ENCODE measurements around the gene TMEM223.

The TMEM223 gene

DNA sequence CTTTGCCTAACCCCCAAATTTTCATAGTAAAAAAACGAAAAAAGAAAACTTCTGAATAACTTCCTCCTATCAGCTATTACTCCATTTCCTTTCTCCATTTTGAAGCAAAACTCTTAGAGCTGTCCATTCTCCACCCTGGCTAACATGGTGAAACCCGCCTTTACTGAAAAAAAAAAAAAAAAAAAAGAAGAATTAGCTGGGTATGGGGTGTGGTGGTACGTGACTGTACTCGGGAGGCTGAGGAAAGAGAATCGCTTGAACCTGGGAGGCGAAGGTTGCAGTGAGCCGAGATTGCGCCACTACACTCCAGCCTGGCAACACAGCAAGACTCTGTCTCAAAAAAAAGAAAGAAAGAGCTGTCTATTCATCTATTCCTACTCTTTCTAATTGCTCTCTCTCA, 24.8 kb upstream of the TMEM223 start:
- Histone ChIP-seq H3K36me3 (ENCODE audit: control insufficient read depth, insufficient read depth, low read length) (no peaks in the 10 kb centered on the region), H3K4me1 (ENCODE audit: control insufficient read depth, insufficient read depth, low read length) (no peaks in the 10 kb centered on the region), H3K4me3 (ENCODE audit: low read length) (no peak overlapping the region), H3K27ac (ENCODE audit: low read depth, low read length) (no peak overlapping the region), H3K9ac (ENCODE audit: low read length) (no peak overlapping the region), H3K27me3 (ENCODE audit: control insufficient read depth, insufficient read depth, low read length) (no peaks in the 10 kb centered on the region)

DNA sequence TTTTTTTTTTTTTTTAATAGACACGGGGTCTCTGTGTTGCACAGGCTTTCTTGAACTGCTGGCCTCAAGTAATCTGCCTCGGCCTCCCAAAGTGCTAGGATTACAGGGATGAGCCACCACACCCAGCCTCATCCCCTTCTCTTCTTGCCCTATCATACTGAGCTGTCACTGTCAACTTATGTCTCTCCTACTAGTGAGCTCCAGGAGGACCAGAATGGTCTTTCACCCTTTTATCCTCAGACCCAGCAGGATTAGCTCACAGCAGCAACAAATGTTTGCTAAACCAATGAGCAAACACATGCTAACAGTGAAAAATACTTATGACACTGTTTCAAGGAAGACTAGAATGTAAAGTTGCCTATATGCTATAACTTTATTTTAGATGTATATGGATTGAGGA, 19.9 kb upstream of the TMEM223 start:
- Histone ChIP-seq H3K9ac (ENCODE audit: low read length) (no peak overlapping the region), H3K36me3 (ENCODE audit: control insufficient read depth, insufficient read depth, low read length) (peaks cover 2% of the 10 kb centered on the region), H3K4me3 (ENCODE audit: low read length) (no peak overlapping the region)

DNA sequence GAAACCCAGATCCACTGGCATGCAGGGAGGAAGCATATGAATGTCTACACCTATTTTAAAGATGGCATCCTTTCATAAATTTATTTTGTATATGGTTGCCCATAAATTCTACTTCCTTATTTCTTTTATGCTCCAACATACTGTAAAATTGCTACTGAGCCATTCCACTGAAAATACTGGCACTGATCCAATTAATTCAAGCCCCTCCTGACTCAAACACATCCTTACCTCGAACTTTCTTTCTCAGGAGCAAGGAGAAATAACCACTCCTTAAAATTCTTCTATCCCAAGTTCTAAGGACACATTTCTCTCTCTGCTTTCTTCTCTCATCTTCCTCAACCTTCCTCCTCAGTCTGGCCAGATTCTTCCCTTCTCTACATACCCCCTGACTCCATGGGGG, 18.9 kb upstream of the TMEM223 start:
- Histone ChIP-seq H3K27me3 (ENCODE audit: control insufficient read depth, insufficient read depth, low read length) (no peaks in the 10 kb centered on the region), H3K4me1 (ENCODE audit: control insufficient read depth, insufficient read depth, low read length) (no peaks in the 10 kb centered on the region), H3K36me3 (ENCODE audit: control insufficient read depth, insufficient read depth, low read length) (peaks cover 2% of the 10 kb centered on the region), H3K27ac (ENCODE audit: low read depth, low read length) (no peak overlapping the region), H3K4me3 (ENCODE audit: low read length) (no peak overlapping the region), H3K9ac (ENCODE audit: low read length) (no peak overlapping the region)

More for the DNA sequence above, 19.9 kb upstream of the TMEM223 start:
- Histone ChIP-seq H3K27me3 (ENCODE audit: control insufficient read depth, insufficient read depth, low read length) (no peaks in the 10 kb centered on the region), H3K4me1 (ENCODE audit: control insufficient read depth, insufficient read depth, low read length) (no peaks in the 10 kb centered on the region), H3K27ac (ENCODE audit: low read depth, low read length) (no peak overlapping the region)

DNA sequence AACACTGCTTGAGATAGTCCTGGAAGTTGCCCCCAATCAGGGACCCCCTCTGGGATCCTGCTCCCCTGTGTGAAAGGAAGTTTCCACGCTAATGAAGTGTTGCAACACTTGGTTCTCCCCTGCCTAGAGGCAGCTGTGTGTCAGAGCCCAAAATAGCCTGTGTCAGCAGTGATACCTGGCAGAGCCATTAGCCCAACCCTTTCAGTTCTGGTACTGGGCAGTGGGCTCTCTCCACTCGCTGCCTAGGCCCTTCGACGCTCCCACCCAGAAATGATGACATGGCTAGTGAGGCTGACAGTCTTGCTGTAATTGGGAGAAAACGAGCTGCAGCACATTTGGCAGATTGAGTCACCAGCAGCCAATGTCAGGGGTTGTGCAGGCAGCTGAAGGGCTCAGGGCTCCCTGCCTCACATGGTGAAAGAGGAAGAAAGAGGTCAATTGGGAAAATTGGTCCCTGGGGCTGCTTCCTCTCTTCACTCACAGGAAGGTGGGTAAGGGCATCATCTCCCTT, 14.9 kb upstream of the TMEM223 start:
- Histone ChIP-seq H3K4me1 (ENCODE audit: control insufficient read depth, insufficient read depth, low read length) (peaks cover 11% of the 10 kb centered on the region), H3K27ac (ENCODE audit: low read depth, low read length) (no peak overlapping the region), H3K9ac (ENCODE audit: low read length) (no peak overlapping the region), H3K4me3 (ENCODE audit: low read length) (no peak overlapping the region), H3K36me3 (ENCODE audit: control insufficient read depth, insufficient read depth, low read length) (peaks cover 14% of the 10 kb centered on the region), H3K27me3 (ENCODE audit: control insufficient read depth, insufficient read depth, low read length) (no peaks in the 10 kb centered on the region)

DNA sequence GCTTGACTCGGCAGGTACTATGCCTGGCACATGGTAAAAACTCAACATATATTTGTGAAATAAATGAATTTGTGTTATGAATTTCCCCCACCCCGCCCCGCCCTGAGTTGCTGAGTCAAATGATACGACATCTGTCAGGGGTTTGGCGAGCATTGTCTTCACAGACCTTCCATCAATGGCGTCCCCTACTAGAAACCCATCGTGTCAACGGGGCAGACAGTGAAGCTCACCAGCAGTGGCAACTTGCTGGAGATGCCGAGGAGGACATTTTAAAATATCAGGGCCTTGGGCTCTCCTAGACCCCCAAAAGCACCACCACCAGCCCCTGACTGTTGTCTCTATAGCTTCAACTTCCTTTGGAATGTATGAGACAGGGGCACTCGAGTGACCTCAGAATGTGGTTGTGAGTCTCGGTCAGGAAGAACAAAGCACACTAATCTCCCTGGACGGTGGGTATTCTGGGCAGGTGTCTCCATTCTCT, 14.2 kb upstream of the TMEM223 start:
- H3K4me3 ChIP-seq (ENCODE audit: low read length) = peak overlapping the region; percentile 95
- peaks cover 11% of the 10 kb centered on the region for H3K4me1 ChIP-seq (ENCODE audit: control insufficient read depth, insufficient read depth, low read length)
- no peak overlapping the region for H3K9ac ChIP-seq (ENCODE audit: low read length)
- H3K36me3 ChIP-seq (ENCODE audit: control insufficient read depth, insufficient read depth, low read length) = peaks cover 20% of the 10 kb centered on the region
- no peak overlapping the region for H3K27ac ChIP-seq (ENCODE audit: low read depth, low read length)
- no peaks in the 10 kb centered on the region for H3K27me3 ChIP-seq (ENCODE audit: control insufficient read depth, insufficient read depth, low read length)

DNA sequence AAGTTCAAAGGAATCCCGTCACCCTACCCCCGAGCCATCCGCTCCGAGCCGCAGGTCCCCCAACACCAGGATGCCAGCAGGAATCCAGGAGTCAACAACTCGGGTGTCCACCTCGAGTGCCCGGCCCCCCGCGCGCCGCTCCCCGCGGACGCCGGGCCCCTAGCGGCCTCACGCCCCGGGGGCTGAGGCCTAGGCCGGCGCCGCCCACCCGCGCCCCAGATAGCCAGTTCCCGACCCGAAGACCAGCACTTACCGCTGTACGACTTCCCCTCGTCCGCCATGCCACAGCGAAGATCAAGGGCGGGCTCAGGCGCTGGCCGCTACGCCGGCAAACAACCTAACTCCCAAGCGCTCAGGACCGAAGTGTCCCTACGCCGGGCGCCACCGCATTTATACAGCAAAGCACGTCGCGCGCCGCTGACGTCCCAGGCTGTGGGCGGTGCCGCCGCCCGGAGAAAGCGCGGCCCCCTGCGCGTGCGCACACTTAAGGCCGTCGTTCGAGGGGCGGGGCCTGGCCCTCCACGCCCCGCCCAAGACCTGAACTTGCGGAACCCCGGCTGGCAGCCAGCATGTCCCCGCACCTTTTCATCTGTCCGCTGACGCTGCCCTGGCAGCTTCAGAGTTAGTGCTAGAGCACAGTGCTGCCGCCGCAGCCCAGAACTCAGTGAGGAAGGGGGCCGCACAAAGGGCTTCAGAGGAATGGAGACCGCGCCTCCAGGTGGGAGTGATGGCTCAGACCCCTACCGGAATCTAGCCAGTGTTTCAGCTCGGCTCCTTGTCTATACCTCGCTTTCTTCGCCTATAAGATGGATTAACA, 13.5 kb upstream of the TMEM223 start, which contains the start of gene NXF1:
Gene NXF1, minus strand, starts transcription at position 365 of the 817 bp plus-strand sequence. Its CDS starts 84 bp downstream, at position 281.
- Histone ChIP-seq H3K27me3 (ENCODE audit: control insufficient read depth, insufficient read depth, low read length) (no peaks in the 10 kb centered on the region), H3K4me3 (ENCODE audit: low read length) (peak within 1 kb of the TSS; percentile 95), H3K9ac (ENCODE audit: low read length) (peak within 1 kb of the TSS; percentile 91), H3K4me1 (ENCODE audit: control insufficient read depth, insufficient read depth, low read length) (peaks cover 11% of the 10 kb centered on the region), H3K27ac (ENCODE audit: low read depth, low read length) (peak within 1 kb of the TSS; percentile 91), H3K36me3 (ENCODE audit: control insufficient read depth, insufficient read depth, low read length) (peaks cover 28% of the 10 kb centered on the region)

DNA sequence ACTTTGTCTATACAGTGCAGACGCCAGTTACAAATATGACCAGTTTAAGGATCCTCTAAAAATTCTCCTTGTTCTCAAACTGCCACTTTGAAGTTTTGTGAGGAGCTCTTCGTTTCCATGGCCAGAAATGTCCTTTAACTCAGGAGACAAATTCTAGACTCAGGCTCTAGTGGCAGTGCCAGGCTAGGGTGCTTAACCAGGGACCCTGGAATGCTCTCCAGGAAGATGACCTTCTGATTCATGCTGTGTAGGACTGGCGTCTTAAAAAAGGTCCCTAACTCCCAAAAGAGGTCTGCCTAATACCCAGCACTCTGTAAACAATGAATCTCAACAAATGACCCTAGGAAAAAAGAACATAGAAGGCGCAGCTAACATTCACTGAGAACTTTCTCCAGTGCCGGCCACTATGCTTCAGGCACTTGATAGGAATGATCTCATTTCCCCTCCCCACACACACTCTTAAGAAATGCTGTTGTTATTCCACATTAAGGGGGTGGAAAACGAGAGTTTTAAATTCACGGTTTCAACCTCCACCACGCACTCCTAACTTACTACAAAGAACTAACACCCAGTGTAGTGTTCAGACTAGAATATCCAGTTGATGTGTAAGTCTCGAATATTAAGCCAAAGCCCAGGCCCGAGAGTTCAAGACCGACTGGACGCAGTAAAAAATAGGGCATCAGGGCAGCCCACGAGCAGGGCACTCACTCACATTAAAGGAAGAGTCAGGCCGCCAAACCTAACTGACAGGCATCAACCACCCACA, 12.7 kb upstream of the TMEM223 start:
- Histone ChIP-seq H3K9ac (ENCODE audit: low read length) (peak overlapping the region; percentile 91), H3K27ac (ENCODE audit: low read depth, low read length) (peak overlapping the region; percentile 91), H3K36me3 (ENCODE audit: control insufficient read depth, insufficient read depth, low read length) (peaks cover 35% of the 10 kb centered on the region), H3K4me3 (ENCODE audit: low read length) (peak overlapping the region; percentile 95), H3K27me3 (ENCODE audit: control insufficient read depth, insufficient read depth, low read length) (no peaks in the 10 kb centered on the region), H3K4me1 (ENCODE audit: control insufficient read depth, insufficient read depth, low read length) (peaks cover 11% of the 10 kb centered on the region)

DNA sequence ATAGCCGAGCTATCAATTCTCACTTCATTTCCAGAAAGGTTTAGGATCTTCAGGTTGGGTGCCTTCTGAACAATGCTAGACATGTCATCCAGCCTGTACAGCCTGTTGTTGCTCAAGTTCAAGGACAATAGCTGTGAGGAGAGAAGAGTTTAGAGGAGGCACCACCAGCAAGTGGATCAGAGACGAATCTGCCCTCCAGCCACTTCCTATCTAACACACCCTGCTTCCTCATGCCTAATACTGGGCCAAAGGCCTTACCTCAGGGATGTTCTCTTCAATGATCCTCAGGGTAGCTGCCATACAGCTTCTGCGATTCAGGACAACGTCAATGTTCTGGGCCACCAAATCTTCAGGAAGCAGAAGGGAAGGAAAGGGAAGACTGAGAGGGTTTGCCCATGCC, 9.3 kb upstream of the TMEM223 start:
- H3K9ac ChIP-seq (ENCODE audit: low read length) = no peak overlapping the region
- H3K27ac ChIP-seq (ENCODE audit: low read depth, low read length) = no peak overlapping the region
- peaks cover 58% of the 10 kb centered on the region for H3K36me3 ChIP-seq (ENCODE audit: control insufficient read depth, insufficient read depth, low read length)

DNA sequence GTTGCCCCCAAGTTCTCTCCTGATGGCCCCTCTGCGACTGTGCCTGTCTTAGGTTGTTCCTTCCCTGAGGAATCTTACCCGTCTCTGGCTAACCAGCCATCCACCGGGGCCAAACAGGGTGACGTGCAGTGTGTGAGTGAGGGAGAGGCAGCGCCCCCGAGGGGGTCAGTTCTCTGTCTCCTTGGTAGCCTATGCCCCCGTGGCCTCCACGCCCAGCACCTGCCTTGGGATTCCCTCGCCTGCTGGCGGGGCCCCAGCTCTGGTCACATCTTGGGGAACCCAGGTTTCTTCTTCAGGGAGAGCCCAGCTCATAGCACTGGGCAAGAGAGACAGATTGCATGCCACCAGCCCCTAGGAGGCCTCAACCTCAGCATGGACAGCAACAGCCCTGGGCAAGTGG, 7.7 kb upstream of the TMEM223 start:
- Histone ChIP-seq H3K4me3 (ENCODE audit: low read length) (no peak overlapping the region), H3K9ac (ENCODE audit: low read length) (no peak overlapping the region), H3K36me3 (ENCODE audit: control insufficient read depth, insufficient read depth, low read length) (peaks cover 73% of the 10 kb centered on the region), H3K27ac (ENCODE audit: low read depth, low read length) (no peak overlapping the region), H3K4me1 (ENCODE audit: control insufficient read depth, insufficient read depth, low read length) (peaks cover 10% of the 10 kb centered on the region), H3K27me3 (ENCODE audit: control insufficient read depth, insufficient read depth, low read length) (no peaks in the 10 kb centered on the region)

More for the DNA sequence above, 9.3 kb upstream of the TMEM223 start:
- H3K4me3 ChIP-seq (ENCODE audit: low read length) = no peak overlapping the region
- H3K4me1 ChIP-seq (ENCODE audit: control insufficient read depth, insufficient read depth, low read length) = peaks cover 11% of the 10 kb centered on the region
- H3K27me3 ChIP-seq (ENCODE audit: control insufficient read depth, insufficient read depth, low read length) = no peaks in the 10 kb centered on the region

DNA sequence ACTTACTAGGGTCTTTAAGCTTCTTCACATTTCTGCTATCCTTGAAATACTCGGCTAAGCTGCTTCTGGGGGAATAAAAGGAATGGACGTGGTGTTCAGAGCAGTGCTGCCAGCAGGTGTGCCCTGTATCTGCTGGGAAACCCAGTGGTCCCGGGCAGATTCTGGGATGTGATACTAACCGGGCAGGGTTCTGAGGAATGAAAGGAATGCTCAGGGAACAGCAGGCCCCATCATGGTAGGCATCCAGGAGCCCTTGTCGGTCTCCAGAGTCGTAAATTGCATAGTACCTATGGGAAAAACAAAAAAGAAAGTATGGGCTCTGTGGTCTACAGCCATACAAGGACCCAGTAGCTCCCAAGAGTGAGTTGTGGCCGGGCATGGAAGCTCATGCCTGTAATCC, 4.5 kb upstream of the TMEM223 start:
- no peak overlapping the region for H3K27ac ChIP-seq (ENCODE audit: low read depth, low read length)

DNA sequence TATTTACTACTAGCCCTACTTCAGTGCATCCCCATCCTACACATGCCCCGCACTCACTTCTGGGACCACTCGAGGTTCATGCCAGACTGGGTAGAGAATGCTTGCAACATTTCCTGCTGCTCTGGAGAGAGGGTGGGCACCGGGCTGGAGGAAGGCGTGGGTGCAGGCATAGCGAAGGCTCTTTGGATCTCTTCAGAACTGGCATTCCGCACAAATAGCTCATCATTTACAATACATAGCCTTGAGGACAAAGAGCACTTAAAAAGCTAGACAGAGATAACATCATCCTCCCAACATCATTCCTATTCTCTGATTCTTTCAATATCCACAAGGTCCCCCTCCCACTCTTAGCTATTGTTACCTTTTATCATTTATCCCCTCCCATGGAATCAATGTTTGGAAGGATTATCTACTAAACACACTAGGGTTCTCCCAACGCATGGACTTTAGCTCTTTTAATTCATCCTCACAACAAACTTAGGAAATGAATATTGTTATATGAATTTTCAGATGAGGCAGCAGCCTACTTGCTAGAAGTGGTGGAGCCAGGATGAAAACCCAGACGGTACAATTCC, 2.5 kb upstream of the TMEM223 start:
- H3K9ac ChIP-seq (ENCODE audit: low read length) = no peak overlapping the region
- no peak overlapping the region for H3K27ac ChIP-seq (ENCODE audit: low read depth, low read length)
- H3K4me3 ChIP-seq (ENCODE audit: low read length) = no peak overlapping the region
- H3K27me3 ChIP-seq (ENCODE audit: control insufficient read depth, insufficient read depth, low read length) = no peaks in the 10 kb centered on the region
- H3K36me3 ChIP-seq (ENCODE audit: control insufficient read depth, insufficient read depth, low read length) = peaks cover 50% of the 10 kb centered on the region
- H3K4me1 ChIP-seq (ENCODE audit: control insufficient read depth, insufficient read depth, low read length) = peaks cover 9% of the 10 kb centered on the region

More for the DNA sequence above, 4.5 kb upstream of the TMEM223 start:
- no peak overlapping the region for H3K4me3 ChIP-seq (ENCODE audit: low read length)
- H3K9ac ChIP-seq (ENCODE audit: low read length) = no peak overlapping the region
- H3K27me3 ChIP-seq (ENCODE audit: control insufficient read depth, insufficient read depth, low read length) = no peaks in the 10 kb centered on the region
- H3K4me1 ChIP-seq (ENCODE audit: control insufficient read depth, insufficient read depth, low read length) = peaks cover 7% of the 10 kb centered on the region
- peaks cover 60% of the 10 kb centered on the region for H3K36me3 ChIP-seq (ENCODE audit: control insufficient read depth, insufficient read depth, low read length)

DNA sequence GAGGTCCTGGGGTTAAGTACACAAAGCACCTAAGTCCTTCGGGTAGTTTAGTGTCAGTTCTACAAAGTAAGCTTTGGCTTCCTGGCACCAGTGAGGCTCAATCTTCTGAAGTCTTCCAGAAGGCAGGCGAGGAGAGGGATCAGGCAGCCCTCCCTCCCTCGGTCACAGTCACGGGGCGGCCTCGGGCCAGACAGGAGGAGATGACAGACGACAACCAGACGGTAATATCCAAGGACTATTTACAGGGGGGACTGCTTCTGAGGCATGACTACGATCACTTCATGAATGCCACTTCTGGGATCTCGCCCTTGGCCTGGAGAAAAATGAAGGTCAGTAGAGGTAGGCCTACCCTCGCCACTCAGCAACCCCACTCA, 383 bp upstream of the TMEM223 start:
- H3K36me3 ChIP-seq (ENCODE audit: control insufficient read depth, insufficient read depth, low read length) = peaks cover 40% of the 10 kb centered on the region
- peak overlapping the region; percentile 97 for H3K4me3 ChIP-seq (ENCODE audit: low read length)
- no peaks in the 10 kb centered on the region for H3K27me3 ChIP-seq (ENCODE audit: control insufficient read depth, insufficient read depth, low read length)
- peaks cover 9% of the 10 kb centered on the region for H3K4me1 ChIP-seq (ENCODE audit: control insufficient read depth, insufficient read depth, low read length)
- H3K9ac ChIP-seq (ENCODE audit: low read length) = no peak overlapping the region
- H3K27ac ChIP-seq (ENCODE audit: low read depth, low read length) = peak overlapping the region; percentile 82
